Uterus (tissue), 2 donors: Measurements from ENCODE around the gene THRSP.
"Not testable (repeated sequence)": the region's sequence is repeated elsewhere in the genome, so short reads cannot be mapped to it uniquely, and the experiment has no call there.

Experiments
- POLR2A ChIP-seq, 2 donors: fragments of 450-650 bp; IDR thresholded peaks; one replicate each; pipeline ENCODE4 v1.6.1; 2016; ENCODE audit warnings: antibody characterized with exemption in 2 of 2, mild to moderate bottlenecking in 1 of 2, moderate library complexity in 1 of 2
- TF ChIP-seq, protein P1 (sequence below), 4 experiments: fragments of 200-600 bp in 2 of 4; fragments of 450-650 bp in 2 of 4; sonication (generic) in 2 of 4; IDR thresholded peaks; one replicate each; pipeline ENCODE4 v1.5.1; 2016 to 2019; ENCODE audit warnings: antibody characterized with exemption in 4 of 4, mild to moderate bottlenecking in 2 of 4, moderate library complexity in 1 of 4

DNA sequence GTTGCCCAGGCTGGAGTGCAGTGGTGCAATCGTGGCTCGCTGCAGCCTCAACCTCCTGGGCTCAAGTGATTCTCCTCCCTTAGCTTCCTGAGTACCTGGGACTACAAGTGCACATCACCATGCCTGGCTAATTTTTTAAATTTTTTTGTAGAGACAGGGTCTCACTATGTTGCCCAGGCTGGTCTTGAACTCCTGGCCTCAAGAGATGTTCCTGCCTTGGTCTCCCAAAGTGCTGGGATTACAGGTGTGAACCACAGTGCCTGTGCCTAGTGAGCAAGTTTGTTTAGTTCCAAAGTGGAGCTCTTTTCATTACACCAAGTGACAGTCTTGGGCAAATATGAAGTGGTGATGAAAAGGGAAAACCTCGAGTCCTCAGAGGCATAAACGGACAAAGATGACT is 13.9 kb downstream of the THRSP start:
- not testable (repeated sequence) for TF ChIP-seq POLR2A (IDR thresholded peaks at IDR 0.05)
- TF ChIP-seq, protein P1, sequence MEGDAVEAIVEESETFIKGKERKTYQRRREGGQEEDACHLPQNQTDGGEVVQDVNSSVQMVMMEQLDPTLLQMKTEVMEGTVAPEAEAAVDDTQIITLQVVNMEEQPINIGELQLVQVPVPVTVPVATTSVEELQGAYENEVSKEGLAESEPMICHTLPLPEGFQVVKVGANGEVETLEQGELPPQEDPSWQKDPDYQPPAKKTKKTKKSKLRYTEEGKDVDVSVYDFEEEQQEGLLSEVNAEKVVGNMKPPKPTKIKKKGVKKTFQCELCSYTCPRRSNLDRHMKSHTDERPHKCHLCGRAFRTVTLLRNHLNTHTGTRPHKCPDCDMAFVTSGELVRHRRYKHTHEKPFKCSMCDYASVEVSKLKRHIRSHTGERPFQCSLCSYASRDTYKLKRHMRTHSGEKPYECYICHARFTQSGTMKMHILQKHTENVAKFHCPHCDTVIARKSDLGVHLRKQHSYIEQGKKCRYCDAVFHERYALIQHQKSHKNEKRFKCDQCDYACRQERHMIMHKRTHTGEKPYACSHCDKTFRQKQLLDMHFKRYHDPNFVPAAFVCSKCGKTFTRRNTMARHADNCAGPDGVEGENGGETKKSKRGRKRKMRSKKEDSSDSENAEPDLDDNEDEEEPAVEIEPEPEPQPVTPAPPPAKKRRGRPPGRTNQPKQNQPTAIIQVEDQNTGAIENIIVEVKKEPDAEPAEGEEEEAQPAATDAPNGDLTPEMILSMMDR (IDR thresholded peaks at IDR 0.05) = not testable (repeated sequence)
